ENCODE measurements around the gene DST.
A peak's percentile ranks its signal among the peaks of the same experiment; 100 is the strongest.

DST gene

GRCh38 chr6:56430629-56431600 lies 211.8 kb downstream of the DST start:
- Histone ChIP-seq H3K36me3 (no peaks in the 10 kb centered on the region), H3K9me3 (no peaks in the 10 kb centered on the region), H3K4me1 (no peaks in the 10 kb centered on the region), H3K27me3 (no peaks in the 10 kb centered on the region), H3K4me3 (ENCODE audit: low read depth, low read length) (no peak overlapping the region)
- TF ChIP-seq CTCF (IDR thresholded peaks at IDR 0.05; ENCODE audit: low read depth, low read length), result no peak
- DNase-seq, result no peak

GRCh38 chr6:56424542-56425083 lies 218.1 kb downstream of the DST start:
- H3K36me3 ChIP-seq, result no peaks in the 10 kb centered on the region
- DNase-seq, result no peak

GRCh38 chr6:56424064-56424463 lies 218.6 kb downstream of the DST start:
- peaks cover 2% of the 10 kb centered on the region; the same call in 1 of the 2 replicates for H3K4me1 ChIP-seq
- no peak for TF ChIP-seq CTCF (IDR thresholded peaks at IDR 0.05; ENCODE audit: low read depth, low read length)
- no peaks in the 10 kb centered on the region for H3K27me3 ChIP-seq
- H3K36me3 ChIP-seq, result no peaks in the 10 kb centered on the region
- H3K9me3 ChIP-seq, result no peaks in the 10 kb centered on the region
- no peak for DNase-seq
- no peak overlapping the region for H3K4me3 ChIP-seq (ENCODE audit: low read depth, low read length)

More at GRCh38 chr6:56424542-56425083, 218.1 kb downstream of the DST start:
- H3K9me3 ChIP-seq, result no peaks in the 10 kb centered on the region
- TF ChIP-seq CTCF (IDR thresholded peaks at IDR 0.05; ENCODE audit: low read depth, low read length), result no peak
- H3K4me1 ChIP-seq, result no peaks in the 10 kb centered on the region
- H3K27me3 ChIP-seq, result no peaks in the 10 kb centered on the region
- H3K4me3 ChIP-seq (ENCODE audit: low read depth, low read length), result no peak overlapping the region

- Histone ChIP-seq H3K9me3 (no peaks in the 10 kb centered on the region), H3K4me1 (peaks cover 4% of the 10 kb centered on the region; the same call in 1 of the 2 replicates), H3K4me3 (ENCODE audit: low read depth, low read length) (no peak overlapping the region), H3K36me3 (no peaks in the 10 kb centered on the region), H3K27me3 (no peaks in the 10 kb centered on the region)
- no peak for DNase-seq
- TF ChIP-seq CTCF (IDR thresholded peaks at IDR 0.05; ENCODE audit: low read depth, low read length), result no peak
These were observed 222.4 kb downstream of the DST start for GRCh38 chr6:56420296-56420695.

GRCh38 chr6:56419191-56419590 lies 223.5 kb downstream of the DST start:
- Histone ChIP-seq H3K9me3 (no peaks in the 10 kb centered on the region), H3K4me1 (peaks cover 4% of the 10 kb centered on the region; the same call in 1 of the 2 replicates), H3K4me3 (ENCODE audit: low read depth, low read length) (no peak overlapping the region), H3K27me3 (no peaks in the 10 kb centered on the region), H3K36me3 (no peaks in the 10 kb centered on the region)
- no peak for TF ChIP-seq CTCF (IDR thresholded peaks at IDR 0.05; ENCODE audit: low read depth, low read length)
- no peak for DNase-seq

GRCh38 chr6:56417823-56418222 lies 224.9 kb downstream of the DST start:
- TF ChIP-seq CTCF (IDR thresholded peaks at IDR 0.05; ENCODE audit: low read depth, low read length), result peak; percentile 16; the same call in 1 of the 2 replicates
- no peak overlapping the region for H3K4me3 ChIP-seq (ENCODE audit: low read depth, low read length)

More at GRCh38 chr6:56417823-56418222, 224.9 kb downstream of the DST start:
- Histone ChIP-seq H3K27me3 (no peaks in the 10 kb centered on the region), H3K4me1 (peaks cover 4% of the 10 kb centered on the region; the same call in 1 of the 2 replicates), H3K36me3 (no peaks in the 10 kb centered on the region), H3K9me3 (no peaks in the 10 kb centered on the region)
- DNase-seq, result no peak
